GM19468 (cell line): ENCODE measurements around the gene RFT1.
"Not testable (repeated sequence)": the region's sequence is repeated elsewhere in the genome, so short reads cannot be mapped to it uniquely, and the experiment has no call there.

ENCODE experiments used
- ATAC-seq: cut with Tn5 transposase; IDR thresholded peaks from one replicate; pipeline ENCODE4 v1.9.1; 2021; ENCODE audit warnings: mild to moderate bottlenecking, moderate library complexity, moderate number of reproducible peaks; ENCODE audit not compliant: unreplicated experiment; ENCODE audit errors: extremely low read depth

Gene RFT1

GRCh38 chr3:53151086-53151438, 20.8 kb upstream of the RFT1 start:
- not testable (repeated sequence) for ATAC-seq

- ATAC-seq: no peak
These were observed 20.2 kb upstream of the RFT1 start for GRCh38 chr3:53150247-53151085.

DNA sequence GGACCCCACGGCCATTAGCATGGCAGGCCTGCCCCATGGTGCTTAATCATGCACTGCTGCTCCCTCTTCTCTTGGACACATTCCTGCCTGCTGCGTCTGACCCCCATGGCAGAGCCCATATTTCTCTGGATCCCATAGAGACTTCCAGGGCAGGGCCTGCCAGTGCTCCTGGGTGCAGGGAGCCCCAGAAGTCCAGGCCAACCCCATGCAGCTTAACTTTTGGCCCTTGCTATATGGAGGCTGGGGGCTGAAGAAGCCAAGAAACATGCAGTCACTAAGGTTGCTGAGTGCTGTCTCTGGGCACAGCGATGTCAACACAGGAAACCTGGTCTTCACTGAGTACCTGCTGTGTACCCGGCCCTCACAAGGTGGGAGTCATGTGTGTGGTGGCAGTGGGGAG, 19.5 kb upstream of the RFT1 start:
- ATAC-seq: no peak

GRCh38 chr3:53149006-53149690, 18.9 kb upstream of the RFT1 start:
- no peak for ATAC-seq

GRCh38 chr3:53147903-53148400, 17.7 kb upstream of the RFT1 start:
- no peak for ATAC-seq

DNA sequence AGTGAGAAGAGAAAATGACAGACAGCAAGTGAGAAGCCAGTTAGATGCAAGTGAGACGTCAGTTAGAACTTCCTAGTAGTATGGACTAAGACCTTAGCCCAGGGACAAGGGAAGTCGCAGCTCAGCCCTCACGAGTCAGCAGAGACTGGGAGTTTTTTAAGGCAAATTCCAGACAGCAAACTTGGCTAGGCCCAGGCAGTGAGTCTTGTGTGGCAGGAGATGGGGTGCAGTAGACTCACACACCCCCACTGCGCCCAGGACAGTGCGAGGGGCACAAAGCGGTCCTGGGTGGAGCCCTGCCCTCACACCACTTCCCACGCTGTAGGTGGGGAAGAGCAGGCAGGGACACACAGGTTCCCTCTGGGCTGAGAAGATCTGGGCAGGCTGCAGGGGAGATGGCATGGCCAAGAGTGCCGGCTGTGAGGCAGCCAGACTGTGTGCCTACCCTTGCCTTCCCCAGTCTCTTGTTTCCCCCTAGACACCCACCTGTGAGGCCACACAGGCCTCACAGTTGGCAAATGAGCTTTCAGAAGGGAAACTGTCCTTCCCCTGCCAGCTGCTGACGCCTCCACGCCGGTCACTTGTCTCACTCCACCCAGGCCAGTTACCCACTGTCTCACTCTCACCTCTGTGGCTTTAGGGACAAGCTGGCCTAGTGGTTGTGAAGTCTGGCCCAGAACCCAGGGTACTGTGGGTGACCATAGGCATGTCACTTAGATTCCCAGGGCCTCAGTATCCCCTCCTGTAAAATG, 17.1 kb upstream of the RFT1 start:
- no peak for ATAC-seq

DNA sequence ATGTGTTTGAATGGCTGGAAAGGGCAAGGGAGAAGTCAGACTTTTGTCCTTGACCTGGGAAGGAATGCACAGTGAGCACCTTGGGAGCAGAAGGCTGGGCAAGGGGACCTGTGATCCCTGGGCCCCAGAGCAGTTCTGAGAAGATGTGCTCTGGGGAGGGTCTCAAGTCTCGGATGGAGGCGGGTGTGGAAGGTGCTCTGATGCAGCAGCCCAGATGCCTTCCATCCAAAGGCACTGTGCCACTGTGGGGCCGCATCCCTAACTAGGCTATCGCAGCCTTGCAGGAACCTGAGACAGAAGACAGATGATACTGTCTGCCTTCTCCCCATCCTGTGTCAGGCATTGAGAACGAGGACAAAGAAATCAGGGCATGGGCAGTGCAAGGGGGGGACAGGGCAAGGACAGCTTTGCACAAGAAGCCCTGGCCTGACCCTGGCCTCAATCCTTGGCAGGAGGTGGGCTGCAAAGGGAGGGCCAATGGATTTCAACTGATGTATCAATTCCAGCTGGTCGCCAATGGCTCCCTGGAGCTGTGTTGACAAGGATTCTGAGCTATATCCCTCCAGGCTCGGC, 16.2 kb upstream of the RFT1 start:
- no peak for ATAC-seq

GRCh38 chr3:53145713-53146080, 15.5 kb upstream of the RFT1 start:
- no peak for ATAC-seq

- no peak for ATAC-seq
These were observed 14.9 kb upstream of the RFT1 start for GRCh38 chr3:53144862-53145712.

- ATAC-seq: no peak
These were observed 14.2 kb upstream of the RFT1 start for GRCh38 chr3:53144446-53144845.

GRCh38 chr3:53142986-53143385, 12.8 kb upstream of the RFT1 start:
- ATAC-seq: no peak

DNA sequence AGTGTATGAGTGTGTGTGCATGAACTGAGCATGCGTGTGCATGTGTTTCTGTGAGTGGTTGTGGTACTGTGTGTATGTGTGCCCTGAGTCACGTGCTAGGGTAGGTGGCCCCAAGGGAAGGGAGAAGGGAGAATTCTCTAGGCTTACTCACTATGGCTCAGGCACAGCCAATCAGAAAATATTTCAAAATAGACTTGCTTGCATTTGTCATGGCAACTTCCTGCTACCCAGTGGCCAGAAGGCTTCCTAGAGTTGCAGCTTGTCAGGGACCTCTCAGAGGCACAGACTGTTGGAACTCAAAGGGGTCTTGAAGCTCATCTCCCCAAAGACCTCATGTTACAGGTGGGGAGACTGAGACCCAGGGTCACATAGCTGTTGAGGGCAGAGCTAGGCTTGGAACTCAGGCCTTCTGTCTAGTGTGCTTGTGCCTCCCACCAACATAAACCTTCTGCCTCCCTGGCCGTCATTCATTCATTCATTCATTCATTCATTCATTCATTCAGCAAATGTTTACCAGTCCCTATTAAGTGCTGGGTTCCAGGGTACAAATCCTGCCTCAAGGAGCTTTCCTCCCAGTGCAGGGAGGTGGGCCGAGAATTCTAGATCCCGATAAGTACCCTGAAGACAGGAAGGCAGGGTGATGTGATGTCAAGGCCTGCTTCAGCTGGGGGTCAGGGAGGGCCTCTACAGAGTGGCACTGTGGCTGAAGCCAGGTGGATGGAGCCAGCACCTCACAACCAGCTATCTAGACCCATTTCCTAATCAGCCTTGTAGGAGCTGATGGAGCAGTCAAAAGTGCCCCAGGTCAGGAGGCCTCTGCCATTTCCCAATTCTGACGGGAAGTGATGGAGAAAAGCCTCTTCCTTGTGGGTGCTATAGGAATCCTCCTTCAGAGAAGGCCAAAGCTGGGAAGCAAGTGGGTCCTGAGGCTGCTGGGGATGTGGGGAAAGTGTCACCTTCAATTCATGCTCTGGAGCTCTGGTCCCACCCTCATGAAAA, 10.9 kb upstream of the RFT1 start:
- no peak for ATAC-seq

DNA sequence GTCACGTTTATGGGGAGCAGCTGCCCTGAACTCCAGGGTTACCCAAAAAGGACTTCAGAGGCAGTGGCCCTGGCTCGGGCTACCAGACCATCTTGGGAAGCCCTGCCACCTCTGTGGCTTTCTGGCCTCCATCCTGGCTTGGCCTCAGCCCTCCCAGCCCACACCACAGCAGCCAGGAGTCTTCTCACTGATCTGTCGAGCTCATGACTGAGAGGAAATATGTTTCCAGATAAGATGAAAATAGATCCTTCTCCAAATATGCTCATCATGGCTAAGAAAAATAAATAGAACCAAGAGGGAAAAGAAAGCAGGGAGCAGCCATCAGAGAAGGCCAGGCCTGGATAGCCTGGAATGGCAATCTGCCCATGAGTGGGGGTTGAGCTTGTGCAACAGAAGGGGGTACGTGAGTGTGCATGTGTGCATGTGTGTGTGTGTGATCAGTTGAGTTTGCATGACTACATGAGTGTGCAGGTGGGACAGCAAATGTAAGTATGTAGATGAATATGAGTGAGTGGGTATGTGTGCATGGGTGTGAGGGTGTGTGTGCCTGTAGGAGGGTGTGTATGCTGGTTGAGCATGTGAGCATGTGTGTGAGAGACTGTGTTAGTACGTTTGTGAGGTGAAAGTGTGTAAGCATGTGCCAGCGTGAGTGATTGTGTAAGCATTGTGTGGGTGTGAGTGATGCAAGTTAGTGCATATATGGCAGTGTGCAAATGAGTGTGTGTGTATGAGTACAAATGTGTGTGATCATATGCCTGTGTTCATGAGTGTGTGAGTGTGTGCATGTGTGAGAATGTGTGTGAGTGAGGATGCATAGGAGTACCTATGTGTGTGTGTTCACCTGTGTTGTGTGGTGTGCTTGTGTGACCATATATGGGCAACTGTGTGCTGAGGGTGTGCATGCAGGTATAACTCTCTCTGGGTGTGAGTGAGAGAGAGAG, 9.9 kb upstream of the RFT1 start:
- no peak for ATAC-seq

DNA sequence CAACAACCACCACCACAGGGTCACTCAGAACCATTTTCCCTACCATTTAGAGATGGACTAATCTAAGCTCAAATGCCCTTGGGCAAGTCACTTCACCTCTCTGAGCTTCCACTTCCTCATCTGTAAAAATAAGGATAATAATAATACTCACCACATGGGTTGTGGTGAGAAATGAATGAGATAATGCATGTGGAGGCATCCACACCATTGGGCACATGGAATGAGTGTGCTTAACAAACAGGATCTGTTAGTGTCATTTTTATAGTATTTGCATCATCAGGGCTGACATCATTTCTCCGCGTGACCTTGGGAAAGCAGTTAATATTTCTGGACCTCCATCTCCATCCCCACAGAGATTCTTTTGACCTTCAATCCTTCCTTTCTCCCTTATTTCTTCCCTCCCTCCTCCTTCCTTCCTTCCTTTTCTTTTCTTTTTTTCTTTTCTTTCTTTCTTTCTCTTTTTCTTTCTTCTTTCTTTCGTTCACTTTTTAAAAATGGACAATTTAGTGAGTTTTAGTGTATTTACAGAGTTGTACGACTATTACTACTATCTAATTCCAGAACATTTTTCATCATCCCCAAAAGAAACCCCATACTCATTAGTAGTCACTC, 7.7 kb upstream of the RFT1 start:
- no peak for ATAC-seq

DNA sequence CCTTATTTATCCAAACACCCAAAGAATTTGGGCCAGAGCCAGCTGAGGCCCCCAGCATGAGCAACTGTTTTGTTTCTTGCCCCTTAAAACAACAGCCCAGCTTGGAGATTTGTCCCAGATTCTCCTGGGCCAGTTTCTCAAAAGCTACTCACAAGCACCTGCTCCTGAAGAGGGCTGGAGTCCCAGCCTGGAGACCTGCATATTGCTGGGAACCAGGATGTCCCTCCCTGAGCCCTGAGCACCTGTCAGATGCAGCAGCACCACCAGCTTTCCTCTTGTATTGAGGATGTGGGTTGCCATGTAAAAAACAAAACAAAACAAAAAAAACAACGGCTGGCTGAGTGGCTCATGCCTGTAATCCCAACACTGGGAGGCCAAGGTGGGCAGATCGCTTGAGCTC, 7.0 kb upstream of the RFT1 start:
- no peak for ATAC-seq

DNA sequence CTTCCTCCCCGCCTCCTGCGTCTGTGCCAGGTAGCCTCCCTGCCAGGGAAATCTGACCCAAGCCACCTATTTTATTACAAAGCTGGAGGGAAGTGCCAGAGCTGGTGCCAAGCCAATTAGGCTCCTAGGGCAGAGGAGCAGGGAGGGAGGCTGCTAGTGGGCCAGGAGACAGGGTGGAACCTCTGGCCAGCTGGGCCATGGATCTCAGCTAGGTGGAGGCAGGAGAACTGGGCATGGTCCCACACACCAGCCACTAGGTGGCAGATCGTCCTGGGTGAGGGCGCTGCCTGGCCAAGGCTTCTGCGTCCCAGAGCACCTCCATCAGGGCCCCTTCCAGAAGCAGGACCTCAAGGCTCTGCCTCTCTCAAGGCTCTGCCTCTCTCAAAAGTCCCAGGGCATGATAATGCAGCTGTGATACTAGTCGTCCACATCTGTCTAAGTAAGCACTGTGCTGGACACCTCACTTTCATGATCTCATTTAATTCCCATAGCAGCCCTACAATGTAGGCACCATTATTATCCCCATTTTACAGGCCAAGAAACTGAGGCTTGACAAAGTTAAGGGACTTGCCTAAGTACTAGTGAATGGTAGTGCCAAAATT, 4.5 kb upstream of the RFT1 start:
- no peak for ATAC-seq

DNA sequence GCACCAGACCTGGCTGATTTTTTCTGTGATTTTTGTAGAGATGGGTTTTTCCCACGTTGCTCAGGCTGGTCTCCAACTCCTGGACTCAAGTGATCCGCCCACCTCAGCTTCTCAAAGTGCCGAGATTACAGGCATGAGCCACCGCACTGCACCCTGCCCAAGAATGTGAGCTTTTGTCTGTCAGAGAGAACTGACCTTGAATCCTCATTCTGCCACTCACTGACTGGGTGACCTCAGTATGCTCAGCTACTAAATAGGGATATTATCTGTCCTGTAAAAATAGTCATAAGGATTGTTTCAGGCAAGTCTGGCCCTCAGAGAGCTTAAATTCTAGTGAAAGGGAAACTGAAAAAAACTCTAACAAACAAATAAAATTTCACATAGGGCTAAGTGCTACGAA, 2.1 kb upstream of the RFT1 start:
- ATAC-seq: no peak
